SJSA1 (cell line): Measurements from ENCODE around the gene CLIP2. TPM values are rescaled to one million over a fixed set of nuclear protein-coding genes. Genes with fewer than 3 reads are reported as not detected.
"Not testable (repeated sequence)": the region's sequence is repeated elsewhere in the genome, so short reads cannot be mapped to it uniquely, and the experiment has no call there.

Experiments
- DNase-seq, 2 experiments: peaks; one replicate each; pipeline ENCODE4 v3.0.0-alpha.2; 2015 to 2020; ENCODE audit warnings: low spot score in 2 of 2, low read depth in 1 of 2
- H3K27ac ChIP-seq: fragments of 250-450 bp; sonication (Bioruptor Pico); 2 replicates; pipeline ENCODE4 v1.5.1; 2020; ENCODE audit warnings: mild to moderate bottlenecking, moderate library complexity
- H3K27me3 ChIP-seq: fragments of 250-450 bp; sonication (Bioruptor Pico); replicated peaks from 2 replicates; pipeline ENCODE4 v1.5.1; 2020; ENCODE audit warnings: mild to moderate bottlenecking, moderate library complexity
- H3K36me3 ChIP-seq: fragments of 250-450 bp; sonication (Bioruptor Pico); 2 replicates; pipeline ENCODE4 v1.5.1; 2020; ENCODE audit warnings: mild to moderate bottlenecking
- H3K4me1 ChIP-seq: fragments of 250-450 bp; sonication (Bioruptor Pico); replicated peaks from 2 replicates; pipeline ENCODE4 v1.6.1; 2021; ENCODE audit warnings: mild to moderate bottlenecking
- H3K4me3 ChIP-seq: fragments of 250-450 bp; sonication (Bioruptor Pico); 2 replicates; pipeline ENCODE4 v1.5.1; 2020; ENCODE audit warnings: mild to moderate bottlenecking
- H3K9me3 ChIP-seq: fragments of 250-450 bp; sonication (Bioruptor Pico); replicated peaks from 2 replicates; pipeline ENCODE4 v1.5.1; 2020; ENCODE audit warnings: mild to moderate bottlenecking
- total RNA-seq: library from RNA; depleted of rRNA; stranded (reverse); fragments of >200 nt; shearing (Covaris generic); gene quantifications from 2 replicates; pipeline ENCODE4 v1.2.3, GENCODE V29; 2014

Gene CLIP2
- total RNA-seq, 1 experiment from 2014 or later = 18.3 TPM

- Histone ChIP-seq H3K4me3 (no peak overlapping the region), H3K36me3 (peaks cover 15% of the 10 kb centered on the region), H3K27me3 (no peaks in the 10 kb centered on the region), H3K27ac (no peak overlapping the region), H3K4me1 (no peaks in the 10 kb centered on the region; the same call in 1 of the 2 replicates), H3K9me3 (no peaks in the 10 kb centered on the region)
- peak; percentile 40 to 76 for DNase-seq
Measured at GRCh38 chr7:74365322-74366022, 76.3 kb downstream of the CLIP2 start.

GRCh38 chr7:74371381-74372341 is 82.5 kb downstream of the CLIP2 start:
- Histone ChIP-seq H3K9me3 (no peaks in the 10 kb centered on the region), H3K36me3 (0 out of 2 replicates have a peak, but pooled peaks cover 2% of the 10 kb centered on the region), H3K27me3 (no peaks in the 10 kb centered on the region), H3K4me1 (no peaks in the 10 kb centered on the region), H3K4me3 (no peak overlapping the region), H3K27ac (no peak overlapping the region)
- no peak for DNase-seq

GRCh38 chr7:74372511-74373111 is 83.4 kb downstream of the CLIP2 start:
- no peak overlapping the region for H3K4me3 ChIP-seq
- no peaks in the 10 kb centered on the region for H3K9me3 ChIP-seq
- H3K36me3 ChIP-seq = 0 out of 2 replicates have a peak, but pooled peaks cover 5% of the 10 kb centered on the region
- no peak overlapping the region for H3K27ac ChIP-seq
- no peak for DNase-seq
- H3K27me3 ChIP-seq = no peaks in the 10 kb centered on the region
- no peaks in the 10 kb centered on the region for H3K4me1 ChIP-seq

- no peak overlapping the region for H3K4me3 ChIP-seq
- no peak overlapping the region for H3K27ac ChIP-seq
- H3K9me3 ChIP-seq = no peaks in the 10 kb centered on the region
- no peaks in the 10 kb centered on the region for H3K27me3 ChIP-seq
- no peaks in the 10 kb centered on the region for H3K4me1 ChIP-seq
- no peak for DNase-seq
- 0 out of 2 replicates have a peak, but pooled peaks cover 5% of the 10 kb centered on the region for H3K36me3 ChIP-seq
Measured at GRCh38 chr7:74373536-74373935, 84.3 kb downstream of the CLIP2 start.

GRCh38 chr7:74375726-74376220 is 86.6 kb downstream of the CLIP2 start:
- DNase-seq = no peak
- no peaks in the 10 kb centered on the region for H3K27me3 ChIP-seq
- H3K27ac ChIP-seq = no peak overlapping the region
- H3K4me3 ChIP-seq = no peak overlapping the region
- no peaks in the 10 kb centered on the region for H3K9me3 ChIP-seq
- 0 out of 2 replicates have a peak, but pooled peaks cover 5% of the 10 kb centered on the region for H3K36me3 ChIP-seq
- H3K4me1 ChIP-seq = no peaks in the 10 kb centered on the region

- 0 out of 2 replicates have a peak, but pooled peaks cover 5% of the 10 kb centered on the region for H3K36me3 ChIP-seq
- H3K27ac ChIP-seq = no peak overlapping the region
- no peak overlapping the region for H3K4me3 ChIP-seq
- H3K9me3 ChIP-seq = no peaks in the 10 kb centered on the region
- no peaks in the 10 kb centered on the region for H3K27me3 ChIP-seq
- DNase-seq = no peak
- no peaks in the 10 kb centered on the region for H3K4me1 ChIP-seq
Measured at GRCh38 chr7:74376256-74377036, 87.2 kb downstream of the CLIP2 start.

GRCh38 chr7:74379938-74380337 is 90.7 kb downstream of the CLIP2 start:
- Histone ChIP-seq H3K4me3 (no peak overlapping the region), H3K4me1 (peaks cover 5% of the 10 kb centered on the region), H3K27ac (no peak overlapping the region), H3K36me3 (peaks cover 13% of the 10 kb centered on the region; the same call in 1 of the 2 replicates), H3K27me3 (no peaks in the 10 kb centered on the region), H3K9me3 (no peaks in the 10 kb centered on the region)
- no peak for DNase-seq

GRCh38 chr7:74380720-74381119 is 91.5 kb downstream of the CLIP2 start:
- H3K27ac ChIP-seq = no peak overlapping the region
- H3K4me3 ChIP-seq = no peak overlapping the region
- H3K36me3 ChIP-seq = peaks cover 12% of the 10 kb centered on the region; the same call in 1 of the 2 replicates
- DNase-seq = no peak
- peaks cover 7% of the 10 kb centered on the region for H3K4me1 ChIP-seq
- no peaks in the 10 kb centered on the region for H3K9me3 ChIP-seq
- H3K27me3 ChIP-seq = no peaks in the 10 kb centered on the region

- not testable (repeated sequence) for H3K27me3 ChIP-seq, H3K4me1 ChIP-seq, H3K27ac ChIP-seq, H3K4me3 ChIP-seq, H3K9me3 ChIP-seq, DNase-seq
- peaks cover 12% of the 10 kb centered on the region for H3K36me3 ChIP-seq
Measured at GRCh38 chr7:74384086-74384485, 94.9 kb downstream of the CLIP2 start.

GRCh38 chr7:74384854-74385253 is 95.6 kb downstream of the CLIP2 start:
- peak in 1 of 2 experiments; percentile 29 for DNase-seq
- H3K27ac ChIP-seq, H3K27me3 ChIP-seq, H3K4me3 ChIP-seq, H3K4me1 ChIP-seq, H3K9me3 ChIP-seq: not testable (repeated sequence)
- H3K36me3 ChIP-seq = peaks cover 12% of the 10 kb centered on the region

GRCh38 chr7:74387606-74388005 is 98.4 kb downstream of the CLIP2 start:
- Histone ChIP-seq H3K9me3 (no peaks in the 10 kb centered on the region), H3K27me3 (no peaks in the 10 kb centered on the region), H3K36me3 (peaks cover 12% of the 10 kb centered on the region), H3K4me3 (no peak overlapping the region), H3K27ac (no peak overlapping the region), H3K4me1 (peaks cover 7% of the 10 kb centered on the region)
- DNase-seq = no peak

- Histone ChIP-seq H3K9me3 (no peaks in the 10 kb centered on the region), H3K4me1 (peaks cover 7% of the 10 kb centered on the region), H3K4me3 (no peak overlapping the region), H3K36me3 (peaks cover 7% of the 10 kb centered on the region), H3K27ac (no peak overlapping the region), H3K27me3 (no peaks in the 10 kb centered on the region)
- DNase-seq = no peak
Measured at GRCh38 chr7:74388880-74389415, 99.7 kb downstream of the CLIP2 start.

GRCh38 chr7:74393722-74394121 is 104.5 kb downstream of the CLIP2 start:
- H3K4me1 ChIP-seq, H3K4me3 ChIP-seq, H3K9me3 ChIP-seq, H3K27ac ChIP-seq, H3K27me3 ChIP-seq: not testable (repeated sequence)
- DNase-seq = peak in 1 of 2 experiments; percentile 22
- H3K36me3 ChIP-seq = peaks cover 19% of the 10 kb centered on the region
